Esophagus (tissue), 2 donors: ENCODE data around the gene OR9A2. TPM values are rescaled to one million over a fixed set of nuclear protein-coding genes. Genes with fewer than 3 reads are reported as not detected.

Experiments used
- H3K27ac ChIP-seq, 2 donors: one replicate each; pipeline ENCODE4 v1.5.1; 2013; ENCODE audit warnings: low read depth in 2 of 2, mild to moderate bottlenecking in 2 of 2, inconsistent platforms in 1 of 2, low read length in 1 of 2, moderate library complexity in 1 of 2
- H3K27me3 ChIP-seq, 2 donors: one replicate each; pipeline ENCODE4 v1.6.1; 2013; ENCODE audit warnings: low read length in 2 of 2, control low read depth in 1 of 2, mild to moderate bottlenecking in 1 of 2; ENCODE audit not compliant: insufficient read depth in 2 of 2, control insufficient read depth in 1 of 2
- H3K36me3 ChIP-seq, 2 donors: one replicate each; pipeline ENCODE4 v1.6.1; 2013; ENCODE audit warnings: low read length in 1 of 2; ENCODE audit not compliant: control insufficient read depth in 2 of 2, insufficient read depth in 2 of 2
- H3K4me1 ChIP-seq, 2 donors: one replicate each; pipeline ENCODE4 v1.6.1; 2013; ENCODE audit warnings: low read length in 1 of 2; ENCODE audit not compliant: control insufficient read depth in 2 of 2, insufficient read depth in 2 of 2
- H3K4me3 ChIP-seq, 2 donors: one replicate each; pipeline ENCODE4 v1.5.1; 2013; ENCODE audit warnings: low read length in 2 of 2, mild to moderate bottlenecking in 2 of 2, low read depth in 1 of 2, moderate library complexity in 1 of 2
- H3K9me3 ChIP-seq, 2 donors: one replicate each; pipeline ENCODE4 v1.6.1; 2013; ENCODE audit warnings: mild to moderate bottlenecking in 2 of 2, low read depth in 1 of 2, low read length in 1 of 2, moderate library complexity in 1 of 2; ENCODE audit not compliant: control insufficient read depth in 2 of 2, insufficient read depth in 1 of 2
- WGBS, 2 donors: extraction: QIAGEN DNeasy Blood & Tissue Kit; methylation state at CpG; one replicate each; pipeline ENCODE4 v1.1.7; 2013; 5-methylcytosine and 5-hydroxymethylcytosine counted together
- polyA plus RNA-seq, 2 donors: library from polyadenylated mRNA; stranded (reverse); fragments of 200-250 nt; gene quantifications; one replicate each; pipeline ENCODE4 v1.2.3, GENCODE V29; 2013
- donor health status: healthy with polysubstance abuse.
- donor health status: Bipolar disorder and iron deficiency.

The OR9A2 gene
- polyA plus RNA-seq, result not detected

GRCh38 chr7:143027032-143027431 is at the start of gene OR9A2:
TSS of gene OR9A2 (minus strand) at chr7:143027132. CDS start at chr7:143027132, 0 bp downstream.
- Histone ChIP-seq H3K27ac (no peak within 1 kb of the TSS), H3K27me3 (no peaks in the 10 kb centered on the region), H3K9me3 (no peaks in the 10 kb centered on the region), H3K4me3 (no peak within 1 kb of the TSS), H3K4me1 (no peaks in the 10 kb centered on the region), H3K36me3 (no peaks in the 10 kb centered on the region)
- WGBS, 2 donors, result 92 to 96% methylated on average over 1 of the region's 1 CpG

- Histone ChIP-seq H3K4me1 (no peaks in the 10 kb centered on the region), H3K27ac (no peak overlapping the region), H3K4me3 (no peak overlapping the region), H3K27me3 (no peaks in the 10 kb centered on the region), H3K9me3 (peaks cover 0 to 3% of the 10 kb centered on the region in 2 donors), H3K36me3 (no peaks in the 10 kb centered on the region)
Observed at GRCh38 chr7:143074141-143074540, 47.2 kb upstream of the OR9A2 start.

GRCh38 chr7:143073556-143073955 is 46.6 kb upstream of the OR9A2 start:
- Histone ChIP-seq H3K36me3 (no peaks in the 10 kb centered on the region), H3K27me3 (no peaks in the 10 kb centered on the region), H3K4me3 (no peak overlapping the region), H3K27ac (no peak overlapping the region), H3K9me3 (peaks cover 0 to 3% of the 10 kb centered on the region in 2 donors), H3K4me1 (no peaks in the 10 kb centered on the region)
- WGBS, 2 donors, result 76 to 89% methylated on average over 3 of the region's 3 CpGs

- H3K27ac ChIP-seq, result no peak overlapping the region
- H3K27me3 ChIP-seq, result no peaks in the 10 kb centered on the region
- H3K4me3 ChIP-seq, result no peak overlapping the region
- no peaks in the 10 kb centered on the region for H3K4me1 ChIP-seq
- 59 to 71% methylated on average over 6 of the region's 6 CpGs for WGBS, 2 donors
- no peaks in the 10 kb centered on the region for H3K36me3 ChIP-seq
- no peaks in the 10 kb centered on the region for H3K9me3 ChIP-seq
Observed at GRCh38 chr7:143069912-143070500, 43.1 kb upstream of the OR9A2 start.

- Histone ChIP-seq H3K27ac (no peak overlapping the region), H3K36me3 (no peaks in the 10 kb centered on the region), H3K4me1 (no peaks in the 10 kb centered on the region), H3K4me3 (no peak overlapping the region), H3K9me3 (no peaks in the 10 kb centered on the region), H3K27me3 (no peaks in the 10 kb centered on the region)
- WGBS, 2 donors, result 69 to 79% methylated on average over 2 of the region's 2 CpGs
Observed at GRCh38 chr7:143068446-143068845, 41.5 kb upstream of the OR9A2 start.

- WGBS, 2 donors, result 76 to 82% methylated on average over 3 of the region's 3 CpGs
- Histone ChIP-seq H3K4me1 (no peaks in the 10 kb centered on the region), H3K27me3 (no peaks in the 10 kb centered on the region)
Observed at GRCh38 chr7:143063741-143064140, 36.8 kb upstream of the OR9A2 start.

GRCh38 chr7:143055754-143056153 is 28.8 kb upstream of the OR9A2 start:
- Histone ChIP-seq H3K27me3 (no peaks in the 10 kb centered on the region), H3K9me3 (no peaks in the 10 kb centered on the region), H3K36me3 (no peaks in the 10 kb centered on the region), H3K27ac (no peak overlapping the region), H3K4me1 (no peaks in the 10 kb centered on the region), H3K4me3 (no peak overlapping the region)

More at GRCh38 chr7:143063741-143064140, 36.8 kb upstream of the OR9A2 start:
- Histone ChIP-seq H3K36me3 (no peaks in the 10 kb centered on the region), H3K4me3 (no peak overlapping the region), H3K9me3 (peaks cover 0 to 2% of the 10 kb centered on the region in 2 donors), H3K27ac (no peak overlapping the region)

- H3K9me3 ChIP-seq, result no peaks in the 10 kb centered on the region
- H3K36me3 ChIP-seq, result no peaks in the 10 kb centered on the region
- no peak overlapping the region for H3K27ac ChIP-seq
- 50 to 55% methylated on average over 3 of the region's 3 CpGs for WGBS, 2 donors
- H3K4me3 ChIP-seq, result no peak overlapping the region
- H3K4me1 ChIP-seq, result no peaks in the 10 kb centered on the region
- no peaks in the 10 kb centered on the region for H3K27me3 ChIP-seq
Observed at GRCh38 chr7:143054621-143055020, 27.7 kb upstream of the OR9A2 start.

GRCh38 chr7:143052041-143052440 is 25.1 kb upstream of the OR9A2 start, which contains the start of gene OR6V1:
TSS of gene OR6V1 (plus strand) at chr7:143052341. CDS start at chr7:143052341, 0 bp downstream.
- WGBS, 2 donors, result 89 to 91% methylated on average over 4 of the region's 4 CpGs
- no peaks in the 10 kb centered on the region for H3K9me3 ChIP-seq
- no peak within 1 kb of the TSS for H3K4me3 ChIP-seq
- H3K27me3 ChIP-seq, result no peaks in the 10 kb centered on the region
- H3K27ac ChIP-seq, result no peak within 1 kb of the TSS
- H3K4me1 ChIP-seq, result no peaks in the 10 kb centered on the region
- no peaks in the 10 kb centered on the region for H3K36me3 ChIP-seq

- WGBS, 2 donors, result 52 to 56% methylated on average over 9 of the region's 9 CpGs
Observed at GRCh38 chr7:143050931-143051330, 24.0 kb upstream of the OR9A2 start.

More at GRCh38 chr7:143050931-143051330, 24.0 kb upstream of the OR9A2 start:
- Histone ChIP-seq H3K4me3 (no peak overlapping the region), H3K36me3 (no peaks in the 10 kb centered on the region), H3K27ac (no peak overlapping the region), H3K4me1 (no peaks in the 10 kb centered on the region), H3K9me3 (no peaks in the 10 kb centered on the region), H3K27me3 (no peaks in the 10 kb centered on the region)
